Liver (tissue), 9 donors: Measurements from ENCODE around the gene COL6A3. TPM values are rescaled to one million over a fixed set of nuclear protein-coding genes. Genes with fewer than 3 reads are reported as not detected.

Source experiments
- DNase-seq: peaks from one replicate; pipeline ENCODE4 v3.0.0-alpha.2; 2017; ENCODE audit warnings: low spot score
- H3K27ac ChIP-seq, 2 donors: one replicate each; pipeline ENCODE4 v1.7.0; 2013; ENCODE audit warnings: inconsistent platforms in 2 of 2, low read length in 2 of 2, control low read depth in 1 of 2, low read depth in 1 of 2, mild to moderate bottlenecking in 1 of 2
- H3K27me3 ChIP-seq, 4 donors: one replicate each; pipeline versions ENCODE4 v1.6.1 to v1.7.0; 2013; ENCODE audit warnings: low read length in 3 of 4, inconsistent platforms in 1 of 4, mild to moderate bottlenecking in 1 of 4, moderate library complexity in 1 of 4; ENCODE audit not compliant: control insufficient read depth in 4 of 4, insufficient read depth in 4 of 4
- H3K36me3 ChIP-seq, 4 donors: one replicate each; pipeline versions ENCODE4 v1.6.1 to v1.7.0; 2013; ENCODE audit warnings: low read length in 3 of 4, mild to moderate bottlenecking in 3 of 4, low read depth in 1 of 4, moderate library complexity in 1 of 4; ENCODE audit not compliant: control insufficient read depth in 4 of 4, insufficient read depth in 3 of 4
- H3K4me1 ChIP-seq, 4 donors: one replicate each; pipeline versions ENCODE4 v1.6.1 to v1.7.0; 2013; ENCODE audit warnings: low read length in 3 of 4, mild to moderate bottlenecking in 3 of 4, moderate library complexity in 1 of 4; ENCODE audit not compliant: control insufficient read depth in 4 of 4, insufficient read depth in 4 of 4
- H3K4me3 ChIP-seq, 3 donors: one replicate each; pipeline versions ENCODE4 v1.6.1 to v1.7.0; 2013; ENCODE audit warnings: low read length in 3 of 3, control low read depth in 1 of 3, low read depth in 1 of 3, mild to moderate bottlenecking in 1 of 3
- H3K9ac ChIP-seq, 2 donors: one replicate each; pipeline ENCODE4 v1.7.0; 2013; ENCODE audit warnings: low read length in 2 of 2, mild to moderate bottlenecking in 2 of 2, moderate library complexity in 2 of 2, control low read depth in 1 of 2, low read depth in 1 of 2
- H3K9me3 ChIP-seq, 4 donors: one replicate each; pipeline versions ENCODE4 v1.6.1 to v1.7.0; 2013; ENCODE audit warnings: low read length in 3 of 4; ENCODE audit not compliant: control insufficient read depth in 4 of 4
- ATF3 ChIP-seq: IDR thresholded peaks from 2 replicates; pipeline ENCODE4 v1.6.1; 2016; ENCODE audit warnings: antibody characterized with exemption
- CTCF ChIP-seq: fragments of 150-350 bp; IDR thresholded peaks from 2 replicates; pipeline ENCODE4 v1.5.1; 2017; ENCODE audit warnings: improper control_type of control experiment, low read depth, low read length; ENCODE audit not compliant: missing input control
- EGR1 ChIP-seq, 2 donors: IDR thresholded peaks; 2 replicates each; pipeline ENCODE4 v1.6.1; 2016 to 2018; ENCODE audit warnings: antibody characterized with exemption in 2 of 2, low read depth in 2 of 2
- FOXA1 ChIP-seq: IDR thresholded peaks from 2 replicates; pipeline ENCODE4 v1.6.1; 2016; ENCODE audit warnings: antibody characterized with exemption
- FOXA2 ChIP-seq: IDR thresholded peaks from 2 replicates; pipeline ENCODE4 v1.6.1; 2016; ENCODE audit warnings: antibody characterized with exemption
- GABPA ChIP-seq, 2 donors: IDR thresholded peaks in 1 of 2; conservative IDR thresholded peaks in 1 of 2; 2 replicates each; pipeline ENCODE4 v1.6.1; 2016; ENCODE audit warnings: antibody characterized with exemption in 2 of 2, mild to moderate bottlenecking in 1 of 2, moderate library complexity in 1 of 2
- HNF4A ChIP-seq, 2 donors: conservative IDR thresholded peaks; 2 replicates each; pipeline ENCODE4 v1.6.1; 2016; ENCODE audit warnings: antibody characterized with exemption in 2 of 2, mild to moderate bottlenecking in 2 of 2
- HNF4G ChIP-seq: IDR thresholded peaks from 2 replicates; pipeline ENCODE4 v1.6.1; 2016; ENCODE audit warnings: antibody characterized with exemption
- MAX ChIP-seq: IDR thresholded peaks from 2 replicates; pipeline ENCODE4 v1.6.1; 2016; ENCODE audit warnings: antibody characterized with exemption
- NR2F2 ChIP-seq: IDR thresholded peaks from 2 replicates; pipeline ENCODE4 v1.6.1; 2016; ENCODE audit warnings: antibody characterized with exemption
- RAD21 ChIP-seq, 2 donors: IDR thresholded peaks; 2 replicates each; pipeline ENCODE4 v1.6.1; 2016; ENCODE audit warnings: antibody characterized with exemption in 2 of 2, mild to moderate bottlenecking in 2 of 2
- REST ChIP-seq: IDR thresholded peaks from 2 replicates; pipeline ENCODE4 v1.6.1; 2016; ENCODE audit warnings: antibody characterized with exemption, mild to moderate bottlenecking
- RXRA ChIP-seq, 2 donors: IDR thresholded peaks; 2 replicates each; pipeline ENCODE4 v1.6.1; 2017 to 2018; ENCODE audit warnings: antibody characterized with exemption in 2 of 2, mild to moderate bottlenecking in 1 of 2
- TAF1 ChIP-seq: conservative IDR thresholded peaks from 2 replicates; pipeline ENCODE4 v1.6.1; 2016; ENCODE audit warnings: antibody characterized with exemption, mild to moderate bottlenecking
- YY1 ChIP-seq: IDR thresholded peaks from 2 replicates; pipeline ENCODE4 v1.6.1; 2016; ENCODE audit warnings: antibody characterized with exemption, mild to moderate bottlenecking
- ZBTB33 ChIP-seq: IDR thresholded peaks from 2 replicates; pipeline ENCODE4 v1.6.1; 2016; ENCODE audit warnings: antibody characterized with exemption
- WGBS: extraction: QIAGEN DNeasy Blood & Tissue Kit; methylation state at CpG from one replicate; pipeline ENCODE4 v1.1.7; 2013; 5-methylcytosine and 5-hydroxymethylcytosine counted together
- polyA plus RNA-seq, 2 donors: library from polyadenylated mRNA; stranded (reverse) in 1 of 2; unstranded in 1 of 2; fragments of 200-250 nt in 1 of 2; fragments of >200 nt in 1 of 2; fragmentation: Nextera tagmentation in 1 of 2; extraction: Ambion mirVana in 1 of 2; gene quantifications; one replicate each; pipeline versions ENCODE4 v1.2.1 to v1.2.3, GENCODE V29; 2013 to 2015
- total RNA-seq, 2 donors: library from RNA; depleted of rRNA; stranded (reverse); fragments of >200 nt; gene quantifications; one replicate each; pipeline ENCODE4 v1.2.3, GENCODE V29; 2014
- donor health status: healthy.
- donor health status: healthy.
- donor health status: healthy.
- donor health status: healthy.
- donor health status: healthy.

Gene COL6A3
- total and polyA plus RNA-seq, 4 donors = 1.7 to 28.7 (median 17.5) TPM

GRCh38 chr2:237450583-237450982 is 36.6 kb upstream of the COL6A3 start:
- Histone ChIP-seq H3K9ac (no peak overlapping the region), H3K4me1 (no peaks in the 10 kb centered on the region), H3K9me3 (no peaks in the 10 kb centered on the region), H3K4me3 (no peak overlapping the region), H3K27me3 (peaks cover 0 to 3% (median 0%) of the 10 kb centered on the region in 4 donors), H3K27ac (peak overlapping the region in 1 of 2 donors; percentile 14), H3K36me3 (no peaks in the 10 kb centered on the region)
- TF ChIP-seq HNF4A (conservative IDR thresholded peaks at IDR 0.05) (no peak), MAX (no peak), NR2F2 (no peak), REST (no peak), TAF1 (no peak), ATF3 (no peak), EGR1 (IDR thresholded peaks at IDR 0.05; ENCODE audit: low read depth in 2 of 2) (no peak), GABPA (IDR thresholded peaks at IDR 0.05 in 1 of 2, conservative IDR thresholded peaks at IDR 0.05 in 1 of 2) (no peak), HNF4G (no peak), YY1 (no peak), RXRA (IDR thresholded peaks at IDR 0.05) (no peak), ZBTB33 (no peak), CTCF (no peak)
- 92% methylated on average over 13 of the region's 13 CpGs for WGBS
- DNase-seq = no peak

- no peak overlapping the region for H3K4me3 ChIP-seq
- H3K27me3 ChIP-seq = peaks cover 0 to 3% (median 0%) of the 10 kb centered on the region in 4 donors
- H3K9ac ChIP-seq = no peak overlapping the region
- H3K36me3 ChIP-seq = no peaks in the 10 kb centered on the region
- no peaks in the 10 kb centered on the region for H3K9me3 ChIP-seq
- H3K27ac ChIP-seq = peak overlapping the region in 1 of 2 donors; percentile 14
- no peak for DNase-seq
- 91% methylated on average over 6 of the region's 6 CpGs for WGBS
- TF ChIP-seq RXRA (IDR thresholded peaks at IDR 0.05) = no peak
- no peak for TF ChIP-seq HNF4G
- no peak for TF ChIP-seq REST
- no peak for TF ChIP-seq RAD21 (IDR thresholded peaks at IDR 0.05)
- no peak for TF ChIP-seq YY1
- no peak for TF ChIP-seq ATF3
- no peak for TF ChIP-seq MAX
- TF ChIP-seq ZBTB33 = no peak
- TF ChIP-seq TAF1 = no peak
- TF ChIP-seq FOXA2 = no peak
- TF ChIP-seq HNF4A (conservative IDR thresholded peaks at IDR 0.05) = no peak
- no peak for TF ChIP-seq GABPA (IDR thresholded peaks at IDR 0.05 in 1 of 2, conservative IDR thresholded peaks at IDR 0.05 in 1 of 2)
- TF ChIP-seq FOXA1 = no peak
- no peaks in the 10 kb centered on the region for H3K4me1 ChIP-seq
These were observed 36.1 kb upstream of the COL6A3 start for GRCh38 chr2:237450108-237450507.
